Activated T-cell treated with anti-CD3 and anti-CD28 coated beads for 1 hour (primary cell): ENCODE measurements around the gene ACP6.
"Not testable (repeated sequence)": the region's sequence is repeated elsewhere in the genome, so short reads cannot be mapped to it uniquely, and the experiment has no call there.

Source experiments
- DNase-seq: peaks from one replicate; pipeline ENCODE4 v3.0.0-alpha.2; 2020; ENCODE audit warnings: low read depth

ACP6 gene

GRCh38 chr1:147620543-147620942 is 49.8 kb downstream of the ACP6 start:
- DNase-seq: no peak

- no peak for DNase-seq
These were observed 50.6 kb downstream of the ACP6 start for GRCh38 chr1:147619741-147620140.

GRCh38 chr1:147618771-147619170 is 51.6 kb downstream of the ACP6 start:
- no peak for DNase-seq

- no peak for DNase-seq
These were observed 52.2 kb downstream of the ACP6 start for GRCh38 chr1:147618077-147618569.

- not testable (repeated sequence) for DNase-seq
These were observed 55.4 kb downstream of the ACP6 start for GRCh38 chr1:147614966-147615365.

GRCh38 chr1:147613506-147613905 is 56.8 kb downstream of the ACP6 start:
- DNase-seq: no peak

- no peak for DNase-seq
These were observed 58.0 kb downstream of the ACP6 start for GRCh38 chr1:147612366-147612765.

- DNase-seq: no peak
These were observed 58.7 kb downstream of the ACP6 start for GRCh38 chr1:147611586-147611985.

GRCh38 chr1:147611021-147611426 is 59.3 kb downstream of the ACP6 start:
- no peak for DNase-seq

DNA sequence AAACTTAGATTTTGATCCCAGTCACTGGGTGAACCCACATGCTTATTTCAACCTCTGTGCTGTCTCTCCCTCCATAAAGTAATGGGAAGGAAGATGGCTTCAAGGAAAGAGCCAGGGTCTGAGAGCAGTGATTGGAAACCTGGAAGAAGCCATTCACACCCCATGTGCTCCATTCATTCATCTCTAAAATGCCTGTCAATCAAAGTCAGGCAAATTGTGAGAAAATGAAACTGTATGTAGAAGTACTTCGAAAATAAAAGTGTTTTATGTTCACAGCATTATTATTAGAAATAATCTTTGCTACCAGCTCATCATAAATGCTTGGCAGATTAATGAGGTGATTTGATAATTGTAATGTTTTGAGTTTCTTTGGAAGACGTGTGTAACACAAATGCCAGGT is 61.0 kb downstream of the ACP6 start:
- DNase-seq: no peak

- DNase-seq: no peak
These were observed 61.7 kb downstream of the ACP6 start for GRCh38 chr1:147608596-147608995.

DNA sequence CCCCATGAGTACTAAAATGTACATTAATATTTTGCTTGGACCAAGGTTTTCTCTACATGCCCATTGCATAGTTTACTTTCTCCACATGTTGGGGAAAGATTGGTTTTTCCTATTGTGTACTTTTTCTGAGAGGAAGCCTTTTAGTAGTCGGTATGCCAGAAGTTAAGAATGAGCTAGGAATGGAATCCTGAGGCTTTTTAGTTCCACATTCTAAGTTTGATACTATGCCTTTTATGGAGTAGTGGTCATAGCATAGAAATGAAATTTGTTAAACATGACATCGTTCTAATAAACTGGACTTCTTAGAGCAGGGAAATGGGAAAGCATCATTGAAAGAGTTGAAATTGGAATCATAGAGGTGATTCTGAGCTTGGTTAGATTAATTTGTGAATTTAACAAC is 64.7 kb downstream of the ACP6 start:
- no peak for DNase-seq

GRCh38 chr1:147603986-147604385 is 66.3 kb downstream of the ACP6 start:
- no peak for DNase-seq

- no peak for DNase-seq
These were observed 69.9 kb downstream of the ACP6 start for GRCh38 chr1:147600119-147601111.

DNA sequence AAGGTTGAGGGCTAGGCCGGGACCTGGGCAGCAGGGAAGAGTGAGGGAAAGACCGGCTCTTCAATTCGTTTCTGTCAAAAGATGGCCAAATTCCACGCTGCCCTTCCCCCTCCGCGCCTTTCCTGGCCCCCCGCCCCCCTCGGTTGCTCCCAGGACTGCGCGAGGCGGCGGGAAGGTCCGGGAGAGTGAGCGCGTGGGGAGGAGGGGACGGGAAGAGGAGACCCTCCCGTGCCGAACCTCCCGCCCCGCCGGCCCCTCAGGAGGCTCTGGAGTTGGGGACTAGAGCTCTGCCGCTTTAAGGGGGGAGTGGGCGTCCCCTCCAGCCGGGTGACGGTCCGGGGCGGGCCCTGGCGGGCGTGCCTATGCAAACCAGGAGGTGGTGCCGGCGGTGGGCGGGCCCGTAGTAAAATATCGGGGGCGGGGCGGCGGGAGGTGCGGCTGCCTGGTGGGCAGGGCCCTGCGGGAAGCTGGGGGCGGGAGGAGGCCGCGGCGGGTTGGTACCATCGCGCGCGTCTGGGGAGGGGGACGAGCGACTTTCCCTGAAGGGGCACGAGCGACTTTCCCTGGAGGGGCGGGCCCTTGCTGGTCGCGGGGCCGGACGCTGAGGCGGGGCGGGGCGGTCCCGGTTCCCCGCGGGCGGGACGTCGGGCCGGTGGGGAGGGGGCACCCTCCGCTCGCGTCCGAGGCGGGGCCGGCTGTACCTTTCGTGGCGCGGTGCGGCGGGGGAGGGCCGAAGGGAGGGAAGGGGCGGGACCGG is 70.8 kb downstream of the ACP6 start:
- DNase-seq: peak; percentile 97

DNA sequence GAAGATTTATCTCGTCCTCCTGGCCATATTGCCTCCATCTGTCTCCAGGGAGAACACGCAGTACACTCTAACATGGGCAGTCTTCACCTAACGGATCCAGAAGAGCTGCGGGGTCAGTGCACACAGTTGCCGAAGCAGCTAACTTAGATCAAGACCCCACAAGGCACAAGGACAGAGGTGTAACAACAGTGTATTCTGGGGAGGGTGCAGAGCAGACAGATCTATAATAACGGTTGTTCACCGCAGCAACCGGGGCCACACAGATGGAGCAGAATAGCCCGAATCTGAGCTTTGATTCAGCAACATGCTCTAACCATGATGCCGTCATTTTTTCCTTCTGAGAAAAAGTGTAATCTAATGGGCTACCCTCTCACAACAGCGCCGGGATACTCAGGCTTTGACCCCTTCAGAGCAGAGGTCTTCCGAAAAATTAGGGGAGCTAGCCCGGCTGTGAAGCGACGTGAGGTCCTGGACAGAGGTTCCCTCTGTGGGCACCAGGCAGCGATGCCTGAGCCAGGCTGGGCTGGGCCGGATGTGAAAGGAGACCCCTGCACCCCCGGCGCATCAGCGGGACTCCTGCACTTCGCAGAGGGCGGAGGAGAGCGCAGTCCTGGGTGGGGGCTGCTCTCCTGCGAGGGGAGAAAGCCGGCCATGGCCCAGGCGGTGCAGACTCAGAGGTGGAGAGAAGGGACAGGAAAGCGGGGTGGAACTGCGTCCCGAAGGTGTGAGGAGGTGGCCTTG is 71.5 kb downstream of the ACP6 start:
- peak; percentile 28 for DNase-seq

DNA sequence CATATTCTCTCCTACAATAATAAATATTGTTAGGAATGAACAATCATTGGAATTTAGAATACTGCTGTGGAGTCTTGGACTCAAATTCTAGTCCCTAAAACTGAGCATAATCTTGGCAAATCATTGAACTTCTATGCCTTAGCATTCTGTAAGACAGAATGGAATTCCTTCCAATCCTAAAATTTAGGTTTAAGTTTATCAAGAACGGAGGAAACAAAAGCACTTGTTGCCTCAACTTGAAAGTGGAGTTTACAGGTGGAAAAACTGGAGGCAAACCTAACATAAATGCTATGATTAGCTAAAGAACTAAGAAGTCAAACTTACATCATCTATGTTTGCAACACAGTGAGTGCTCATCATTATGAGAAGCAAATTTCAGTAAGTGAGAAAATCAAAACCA is 73.3 kb downstream of the ACP6 start:
- no peak for DNase-seq
